ENCODE data around the gene CHID1. TPM values are rescaled to one million over a fixed set of nuclear protein-coding genes. Genes with fewer than 3 reads are reported as not detected.

Gene CHID1
- total and polyA plus RNA-seq, 9 of the 15 experiments (the other 6 are each of a cell fraction or from before 2014, with no cell fraction given), result 15.1 to 108 (median 39.8) TPM

GRCh38 chr11:911031-911889, 650 bp upstream of the CHID1 start (continued):
- TF ChIP-seq ZNF785 (CRISPR knock-in tag; IDR thresholded peaks at IDR 0.05) (no peak), MTA1 (IDR thresholded peaks at IDR 0.05; ENCODE audit: borderline replicate concordance) (no peak), EWSR1 (IDR thresholded peaks at IDR 0.05; ENCODE audit: borderline replicate concordance, low read depth, partially characterized antibody) (no peak), BMI1 (IDR thresholded peaks at IDR 0.05; ENCODE audit: low read length) (no peak), PML (IDR thresholded peaks at IDR 0.05; ENCODE audit: low read length) (no peak), ARID2 (IDR thresholded peaks at IDR 0.05) (no peak), EP400 (IDR thresholded peaks at IDR 0.05) (peak; percentile 45; the same call in 1 of the 2 replicates), MIER1 (IDR thresholded peaks at IDR 0.05; ENCODE audit: low read depth) (no peak), TFAM (CRISPR knock-in tag; conservative IDR thresholded peaks at IDR 0.05) (no peak), MGA (IDR thresholded peaks at IDR 0.05) (peak; percentile 94), TEAD2 (tag; IDR thresholded peaks at IDR 0.05) (no peak), SIRT6 (IDR thresholded peaks at IDR 0.05; ENCODE audit: low read depth, low read length) (no peak), SREBF2 (CRISPR knock-in tag; IDR thresholded peaks at IDR 0.05) (no peak), RFX5 (IDR thresholded peaks at IDR 0.05; ENCODE audit: low read depth, low read length) (no peak), SIN3B (IDR thresholded peaks at IDR 0.05; ENCODE audit: low read depth) (no peak), ZNF444 (CRISPR knock-in tag; IDR thresholded peaks at IDR 0.05) (no peak), RNF2 (IDR thresholded peaks at IDR 0.05) (no peak; the same call in 1 of the 2 replicates), GATAD2A (IDR thresholded peaks at IDR 0.05) (no peak; the same call in 1 of the 2 replicates)
